HFF-Myc (cell line): ENCODE data around the gene GALNT4.

Source experiments
- DNase-seq: peaks from one replicate; pipeline ENCODE4 v3.0.0-alpha.2; 2011; ENCODE audit warnings: low read depth; ENCODE audit errors: extremely low read depth
- H3K4me3 ChIP-seq: replicated peaks from 2 replicates; pipeline ENCODE4 v1.5.1; 2011; ENCODE audit warnings: low read depth, mild to moderate bottlenecking, control low read depth, low read length
- TF ChIP-seq, protein P1 (sequence below): IDR thresholded peaks from 2 replicates; pipeline ENCODE4 v1.5.1; 2012; ENCODE audit warnings: mild to moderate bottlenecking, low read depth, low read length, control low read depth; ENCODE audit errors: missing control alignments

The GALNT4 gene

DNA sequence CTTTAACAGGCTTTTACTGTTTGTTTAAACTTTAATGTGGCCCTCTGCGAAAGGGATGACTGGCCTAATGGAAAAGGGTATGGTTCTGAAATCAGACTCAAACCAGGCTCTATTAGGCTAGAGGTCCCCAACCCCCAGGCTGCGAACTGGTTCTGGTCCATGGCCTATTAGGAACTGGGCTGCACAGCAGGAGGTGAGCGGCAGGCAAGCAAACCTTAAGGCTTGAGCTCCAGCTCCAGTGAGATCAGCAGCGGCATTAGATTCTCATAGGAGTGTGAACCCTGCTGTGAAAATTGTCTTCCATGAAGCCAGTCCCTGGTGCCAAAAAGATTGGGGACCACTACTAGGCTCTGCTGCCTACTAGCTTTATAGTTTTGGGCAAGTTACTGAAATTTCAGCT lies 11.1 kb downstream of the GALNT4 start:
- DNase-seq = no peak
- no peak overlapping the region for H3K4me3 ChIP-seq
- TF ChIP-seq, protein P1, sequence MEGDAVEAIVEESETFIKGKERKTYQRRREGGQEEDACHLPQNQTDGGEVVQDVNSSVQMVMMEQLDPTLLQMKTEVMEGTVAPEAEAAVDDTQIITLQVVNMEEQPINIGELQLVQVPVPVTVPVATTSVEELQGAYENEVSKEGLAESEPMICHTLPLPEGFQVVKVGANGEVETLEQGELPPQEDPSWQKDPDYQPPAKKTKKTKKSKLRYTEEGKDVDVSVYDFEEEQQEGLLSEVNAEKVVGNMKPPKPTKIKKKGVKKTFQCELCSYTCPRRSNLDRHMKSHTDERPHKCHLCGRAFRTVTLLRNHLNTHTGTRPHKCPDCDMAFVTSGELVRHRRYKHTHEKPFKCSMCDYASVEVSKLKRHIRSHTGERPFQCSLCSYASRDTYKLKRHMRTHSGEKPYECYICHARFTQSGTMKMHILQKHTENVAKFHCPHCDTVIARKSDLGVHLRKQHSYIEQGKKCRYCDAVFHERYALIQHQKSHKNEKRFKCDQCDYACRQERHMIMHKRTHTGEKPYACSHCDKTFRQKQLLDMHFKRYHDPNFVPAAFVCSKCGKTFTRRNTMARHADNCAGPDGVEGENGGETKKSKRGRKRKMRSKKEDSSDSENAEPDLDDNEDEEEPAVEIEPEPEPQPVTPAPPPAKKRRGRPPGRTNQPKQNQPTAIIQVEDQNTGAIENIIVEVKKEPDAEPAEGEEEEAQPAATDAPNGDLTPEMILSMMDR = no peak

DNA sequence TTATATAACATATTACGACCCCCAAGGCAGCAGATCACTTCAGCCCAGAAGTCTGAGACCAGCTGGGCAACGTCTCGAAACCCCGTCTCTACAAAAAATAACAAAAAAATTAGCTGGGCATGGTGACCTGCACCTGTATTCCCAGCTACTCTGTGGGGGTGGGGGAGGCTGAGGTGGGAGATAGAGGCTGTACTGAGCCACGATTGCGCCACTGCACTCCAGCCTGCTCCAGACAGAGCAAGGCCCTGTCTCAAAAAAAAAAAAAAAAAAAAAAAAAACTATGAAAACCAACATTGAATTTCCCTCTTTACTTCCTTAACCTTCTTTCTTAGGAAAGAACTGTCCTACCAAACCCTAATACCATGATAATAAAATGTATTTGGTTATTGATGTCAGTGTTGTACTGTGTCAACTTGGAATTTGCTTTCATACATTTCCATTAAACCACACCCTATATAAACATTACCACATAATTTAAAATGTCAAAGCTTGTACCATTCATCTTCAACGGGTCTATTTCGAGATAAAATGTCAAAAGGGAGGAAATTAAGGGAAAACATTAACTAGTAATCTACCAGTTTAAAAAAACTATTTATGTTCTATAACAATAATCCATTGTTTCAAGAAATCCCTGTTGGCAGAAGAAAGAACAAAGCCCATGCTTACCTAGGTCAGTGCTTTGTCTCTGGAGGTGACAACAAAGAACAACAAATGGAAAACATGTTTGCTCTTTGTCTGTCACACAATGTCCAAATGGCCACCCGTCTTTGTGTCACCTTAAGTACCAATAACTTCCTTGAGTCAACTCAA lies 17.4 kb downstream of the GALNT4 start:
- no peak overlapping the region for H3K4me3 ChIP-seq
- DNase-seq = no peak
- TF ChIP-seq, protein P1 = no peak

DNA sequence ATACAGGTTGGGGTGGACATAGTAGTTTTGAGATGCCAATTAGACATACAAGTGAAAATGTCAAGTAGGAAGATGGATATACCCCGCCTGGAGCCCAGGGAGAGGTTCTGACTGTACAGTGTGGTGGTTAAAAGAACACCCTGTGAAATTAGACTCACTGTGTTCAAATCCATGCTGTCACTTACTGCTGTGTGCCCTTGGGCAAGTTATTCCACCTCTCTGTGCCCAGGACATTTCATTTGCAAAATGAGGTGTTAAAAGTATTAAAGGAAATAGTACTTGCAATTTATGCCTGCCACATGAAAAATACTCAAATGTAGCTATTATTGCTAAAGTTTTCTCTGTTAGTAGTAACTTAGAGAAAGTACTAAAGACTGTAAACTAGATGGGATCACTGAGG lies 18.5 kb downstream of the GALNT4 start:
- DNase-seq = no peak
- TF ChIP-seq, protein P1 = no peak
- no peak overlapping the region for H3K4me3 ChIP-seq

DNA sequence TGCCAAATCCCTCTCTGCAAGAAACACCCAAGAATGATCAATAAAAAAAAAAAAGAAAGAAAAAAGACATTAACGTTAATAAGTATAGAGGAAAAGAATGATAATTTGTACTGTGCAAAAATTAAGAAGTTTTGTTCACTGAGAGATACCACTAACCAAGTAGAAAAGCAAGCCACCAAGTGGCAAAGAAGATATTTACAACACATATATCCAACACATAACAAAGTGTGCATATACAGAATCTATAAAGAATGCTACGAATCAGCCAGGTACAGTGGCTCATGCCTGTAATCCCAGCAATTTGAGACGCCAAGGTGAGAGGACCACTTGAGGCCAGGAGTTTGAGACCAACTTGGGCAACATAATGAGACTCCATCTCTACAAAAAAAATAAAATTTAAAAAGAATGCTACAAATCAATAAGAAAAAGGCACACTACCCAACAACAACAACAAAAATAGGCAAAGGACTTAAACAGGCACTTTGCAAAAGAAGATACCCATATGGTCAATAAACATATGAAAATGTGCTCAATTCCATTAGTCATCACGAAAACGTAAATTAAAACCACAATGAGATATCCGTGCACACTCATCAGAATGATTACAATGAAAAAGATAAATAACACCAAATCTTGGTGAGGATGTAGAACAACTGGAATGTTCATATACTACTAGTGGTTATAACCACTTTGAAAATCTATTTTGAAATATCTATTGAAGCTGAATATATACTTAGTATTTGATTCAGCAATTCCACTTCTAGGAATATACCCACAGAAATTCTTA lies 19.8 kb downstream of the GALNT4 start:
- DNase-seq = no peak
- H3K4me3 ChIP-seq = no peak overlapping the region
- TF ChIP-seq, protein P1 = no peak

DNA sequence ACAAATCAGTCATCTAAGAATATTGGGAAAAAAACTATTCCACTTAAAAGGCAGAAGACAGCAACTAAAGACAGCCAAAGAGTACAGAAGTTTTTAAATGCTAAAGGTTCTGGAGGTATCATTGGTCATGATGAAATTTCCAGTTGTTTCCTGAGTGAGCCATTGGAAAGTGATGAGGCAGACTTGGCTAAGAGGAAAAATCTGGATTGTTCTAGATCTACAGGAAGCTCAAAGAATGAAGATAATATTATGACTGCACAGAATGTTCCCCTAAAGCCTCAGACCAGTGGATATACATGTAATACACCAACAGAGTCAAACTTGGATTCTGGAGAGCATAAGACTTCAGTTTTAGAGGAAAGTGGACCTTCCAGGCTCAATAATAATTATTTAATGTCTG lies 22.8 kb downstream of the GALNT4 start:
- TF ChIP-seq, protein P1 = no peak
- no peak for DNase-seq
- H3K4me3 ChIP-seq = no peak overlapping the region

DNA sequence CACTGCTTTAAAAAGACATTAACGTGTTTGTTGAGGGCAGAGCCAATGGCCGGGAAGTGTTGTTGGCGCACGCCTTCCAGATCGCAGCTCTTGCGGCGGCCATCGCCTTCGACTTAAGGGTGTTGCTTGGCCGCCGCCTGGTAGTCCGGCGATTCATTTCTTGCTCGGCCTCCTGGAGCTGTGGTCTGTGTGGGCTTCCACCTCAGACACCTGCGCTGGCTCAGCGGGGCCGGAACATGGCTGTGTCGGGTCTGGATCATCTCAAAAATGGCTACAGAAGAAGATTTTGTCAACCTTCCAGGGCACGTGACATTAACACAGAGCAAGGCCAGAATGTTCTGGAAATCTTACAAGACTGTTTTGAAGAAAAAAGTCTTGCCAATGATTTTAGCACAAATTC lies 24.7 kb downstream of the GALNT4 start:
- TF ChIP-seq, protein P1 = no peak
- DNase-seq = no peak
- no peak overlapping the region for H3K4me3 ChIP-seq
